H9 (cell line): Measurements from ENCODE around the gene HDHD3. TPM values are rescaled to one million over a fixed set of nuclear protein-coding genes. Genes with fewer than 3 reads are reported as not detected.

Source experiments
- DNase-seq: peaks from one replicate; pipeline ENCODE4 v3.0.0-alpha.2; 2017
- H2AFZ ChIP-seq: one replicate; pipeline ENCODE4 v1.6.1; 2013; ENCODE audit warnings: mild to moderate bottlenecking, low read length, control low read depth, moderate library complexity
- H2AK5ac ChIP-seq: 2 replicates; pipeline ENCODE4 v1.6.1; 2013; ENCODE audit warnings: low read length, control low read depth, mixed read lengths; ENCODE audit not compliant: insufficient read length
- H2BK120ac ChIP-seq: one replicate; pipeline ENCODE4 v1.6.1; 2013; ENCODE audit warnings: low read depth, mild to moderate bottlenecking, low read length, control low read depth, inconsistent platforms; ENCODE audit not compliant: poor library complexity, severe bottlenecking
- H2BK12ac ChIP-seq: 2 replicates; pipeline ENCODE4 v1.6.1; 2013; ENCODE audit warnings: low read length, control low read depth, mixed read lengths, low read depth; ENCODE audit not compliant: insufficient read length
- H2BK15ac ChIP-seq: 2 replicates; pipeline ENCODE4 v1.6.1; 2013; ENCODE audit warnings: low read depth, low read length, control low read depth
- H2BK20ac ChIP-seq: one replicate; pipeline ENCODE4 v1.6.1; 2013; ENCODE audit warnings: low read depth, mild to moderate bottlenecking, low read length, control low read depth, inconsistent platforms; ENCODE audit not compliant: poor library complexity, severe bottlenecking
- H2BK5ac ChIP-seq: 2 replicates; pipeline ENCODE4 v1.6.1; 2013; ENCODE audit warnings: low read length, control low read depth, mixed read lengths; ENCODE audit not compliant: insufficient read length
- H3K14ac ChIP-seq: 2 replicates; pipeline ENCODE4 v1.6.1; 2013; ENCODE audit warnings: low read length, control low read depth; ENCODE audit not compliant: insufficient read depth
- H3K18ac ChIP-seq: 2 replicates; pipeline ENCODE4 v1.6.1; 2013; ENCODE audit warnings: low read depth, mild to moderate bottlenecking, mixed read lengths, low read length, control low read depth; ENCODE audit not compliant: insufficient read length
- H3K23ac ChIP-seq: 2 replicates; pipeline ENCODE4 v1.6.1; 2013; ENCODE audit warnings: low read length, control low read depth, mixed read lengths, low read depth; ENCODE audit not compliant: insufficient read length
- H3K23me2 ChIP-seq: 2 replicates; pipeline ENCODE4 v1.6.1; 2013; ENCODE audit warnings: low read depth, mild to moderate bottlenecking, mixed read lengths, low read length, control low read depth; ENCODE audit not compliant: insufficient read length, poor library complexity, severe bottlenecking
- H3K27ac ChIP-seq: 2 replicates; pipeline ENCODE4 v1.5.1; 2013; ENCODE audit warnings: low read length, control low read depth, mixed read lengths, low read depth; ENCODE audit not compliant: insufficient read length
- H3K27me3 ChIP-seq: 2 replicates; pipeline ENCODE4 v1.6.1; 2013; ENCODE audit warnings: low read length, control low read depth, inconsistent platforms; ENCODE audit not compliant: insufficient read depth
- H3K4ac ChIP-seq: 2 replicates; pipeline ENCODE4 v1.6.1; 2013; ENCODE audit warnings: low read depth, mild to moderate bottlenecking, control low read depth, inconsistent platforms, low read length, moderate library complexity
- H3K4me1 ChIP-seq: 2 replicates; pipeline ENCODE4 v1.6.1; 2013; ENCODE audit warnings: low read length, control low read depth, inconsistent platforms; ENCODE audit not compliant: insufficient read depth
- H3K4me2 ChIP-seq: 2 replicates; pipeline ENCODE4 v1.6.1; 2013; ENCODE audit warnings: low read length, control low read depth, mixed read lengths; ENCODE audit not compliant: insufficient read length, insufficient read depth
- H3K56ac ChIP-seq: 2 replicates; pipeline ENCODE4 v1.6.1; 2013; ENCODE audit warnings: low read depth, mild to moderate bottlenecking, mixed read lengths, low read length, control low read depth; ENCODE audit not compliant: insufficient read length
- H3K79me1 ChIP-seq: 2 replicates; pipeline ENCODE4 v1.6.1; 2013; ENCODE audit warnings: low read depth, mild to moderate bottlenecking, moderate library complexity, low read length, control low read depth, inconsistent platforms; ENCODE audit not compliant: insufficient read depth, poor library complexity, severe bottlenecking
- H3K79me2 ChIP-seq: 2 replicates; pipeline ENCODE4 v1.6.1; 2013; ENCODE audit warnings: low read length, control low read depth, inconsistent platforms; ENCODE audit not compliant: insufficient read depth
- H3K9ac ChIP-seq: 2 replicates; pipeline ENCODE4 v1.6.1; 2013; ENCODE audit warnings: low read length, control low read depth, mixed read lengths; ENCODE audit not compliant: insufficient read length; ENCODE audit errors: extremely low read depth
- H3K9me3 ChIP-seq: one replicate; pipeline ENCODE4 v1.6.1; 2013; ENCODE audit warnings: low read depth, low read length, inconsistent platforms; ENCODE audit not compliant: control insufficient read depth
- H3T11ph ChIP-seq: one replicate; pipeline ENCODE4 v1.6.1; 2013; ENCODE audit warnings: mild to moderate bottlenecking, low read length, control low read depth, inconsistent platforms
- H4K20me1 ChIP-seq: one replicate; pipeline ENCODE4 v1.6.1; 2013; ENCODE audit not compliant: control insufficient read depth, insufficient read length, insufficient read depth
- H4K5ac ChIP-seq: 2 replicates; pipeline ENCODE4 v1.6.1; 2013; ENCODE audit warnings: low read depth, mild to moderate bottlenecking, mixed read lengths, low read length, control low read depth; ENCODE audit not compliant: insufficient read length
- H4K8ac ChIP-seq: replicated peaks from 2 replicates; pipeline ENCODE4 v1.6.1; 2013; ENCODE audit warnings: low read length, control low read depth, mixed read lengths, low read depth; ENCODE audit not compliant: insufficient read length
- H4K91ac ChIP-seq: 2 replicates; pipeline ENCODE4 v1.6.1; 2013; ENCODE audit warnings: low read depth, mild to moderate bottlenecking, moderate library complexity, mixed read lengths, low read length, control low read depth; ENCODE audit not compliant: insufficient read length
- H3K27ac Mint-ChIP-seq, 3 experiments: 2 replicates in 2 of 3; 3 replicates in 1 of 3; pipeline ENCODE4 v1.8.0; 2020 to 2021; ENCODE audit warnings: mixed read lengths in 3 of 3, mild to moderate bottlenecking in 1 of 3, moderate library complexity in 1 of 3
- H3K27me3 Mint-ChIP-seq: 2 replicates; pipeline ENCODE4 v1.8.0; 2021; ENCODE audit warnings: low read depth, mild to moderate bottlenecking, moderate library complexity, mixed read lengths
- H3K36me3 Mint-ChIP-seq, 3 experiments: 2 replicates in 2 of 3; 3 replicates in 1 of 3; pipeline ENCODE4 v1.8.0; 2020 to 2021; ENCODE audit warnings: low read depth in 3 of 3, mixed read lengths in 3 of 3; ENCODE audit not compliant: insufficient read depth in 1 of 3
- H3K4me1 Mint-ChIP-seq, 2 experiments: 2 replicates each; pipeline ENCODE4 v1.8.0; 2020; ENCODE audit warnings: mixed read lengths in 2 of 2
- H3K4me3 Mint-ChIP-seq, 2 experiments: 2 replicates in 1 of 2; 3 replicates in 1 of 2; pipeline ENCODE4 v1.8.0; 2020 to 2021; ENCODE audit warnings: mild to moderate bottlenecking in 2 of 2, mixed read lengths in 2 of 2, moderate library complexity in 1 of 2
- H3K9me3 Mint-ChIP-seq, 2 experiments: 2 replicates in 1 of 2; 3 replicates in 1 of 2; pipeline ENCODE4 v1.8.0; 2020; ENCODE audit warnings: mild to moderate bottlenecking in 2 of 2, mixed read lengths in 2 of 2, moderate library complexity in 1 of 2
- WGBS: extraction: QIAGEN DNeasy Blood & Tissue Kit; methylation state at CpG from one replicate; pipeline ENCODE4 v1.1.7; 2013; ENCODE audit warnings: missing lambda C conversion rate, low lambda C conversion rate, mixed read lengths; ENCODE audit not compliant: insufficient read length; ENCODE audit errors: extremely low coverage; 5-methylcytosine and 5-hydroxymethylcytosine counted together
- total RNA-seq: library from RNA; stranded (reverse); gene quantifications from 2 replicates; pipeline ENCODE4 v1.2.1, GENCODE V29; 2021
- TF ChIP-seq, protein P1 (sequence below): fragments of 200-600 bp; sonication (generic); conservative IDR thresholded peaks from 3 replicates; pipeline ENCODE4 v1.8.0; 2021; ENCODE audit warnings: antibody characterized with exemption, mild to moderate bottlenecking

The HDHD3 gene
- total RNA-seq, 1 experiment from 2014 or later = 10.9 TPM

DNA sequence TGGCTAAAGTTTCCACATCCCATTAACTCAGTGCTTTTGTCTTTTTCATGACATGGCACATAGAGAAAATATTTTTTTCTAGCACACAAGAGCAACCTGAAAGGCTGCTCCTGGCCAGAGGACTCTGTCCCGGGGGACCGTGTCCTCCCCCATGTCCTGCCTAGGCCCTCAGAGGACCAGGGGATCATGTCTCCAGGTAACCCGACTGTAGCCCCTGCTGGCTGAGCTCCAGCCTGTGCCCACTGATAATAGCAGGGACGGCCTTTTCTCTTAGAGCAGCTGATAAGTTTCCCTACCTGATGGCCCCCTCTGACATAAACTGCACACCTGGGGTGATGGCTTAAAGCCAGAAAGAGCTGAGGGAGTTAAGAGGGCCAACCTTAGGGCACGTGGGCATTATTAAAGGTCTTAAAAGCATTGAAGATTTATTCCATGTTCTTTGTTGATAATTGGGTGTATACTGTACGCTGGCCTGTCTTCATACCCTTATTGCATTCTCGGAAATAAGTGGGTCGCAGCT, 5.9 kb downstream of the HDHD3 start:
- H4K20me1 ChIP-seq = no peaks in the 10 kb centered on the region
- no peak overlapping the region for H3K56ac ChIP-seq
- no peak overlapping the region for H3K4ac ChIP-seq
- no peak overlapping the region for H3K18ac ChIP-seq
- H2BK120ac ChIP-seq = no peak overlapping the region
- no peak overlapping the region for H2BK20ac ChIP-seq
- peaks cover 3% of the 10 kb centered on the region for H3K23me2 ChIP-seq
- no peak overlapping the region for H2AK5ac ChIP-seq
- no peaks in the 10 kb centered on the region for H3K27me3 ChIP-seq
- no peak overlapping the region for H4K91ac ChIP-seq
- H4K8ac ChIP-seq = no peak overlapping the region
- no peak for DNase-seq
- no peak overlapping the region for H2AFZ ChIP-seq
- H3K9me3 ChIP-seq = no peaks in the 10 kb centered on the region
- H3K79me1 ChIP-seq = no peaks in the 10 kb centered on the region
- TF ChIP-seq, protein P1, sequence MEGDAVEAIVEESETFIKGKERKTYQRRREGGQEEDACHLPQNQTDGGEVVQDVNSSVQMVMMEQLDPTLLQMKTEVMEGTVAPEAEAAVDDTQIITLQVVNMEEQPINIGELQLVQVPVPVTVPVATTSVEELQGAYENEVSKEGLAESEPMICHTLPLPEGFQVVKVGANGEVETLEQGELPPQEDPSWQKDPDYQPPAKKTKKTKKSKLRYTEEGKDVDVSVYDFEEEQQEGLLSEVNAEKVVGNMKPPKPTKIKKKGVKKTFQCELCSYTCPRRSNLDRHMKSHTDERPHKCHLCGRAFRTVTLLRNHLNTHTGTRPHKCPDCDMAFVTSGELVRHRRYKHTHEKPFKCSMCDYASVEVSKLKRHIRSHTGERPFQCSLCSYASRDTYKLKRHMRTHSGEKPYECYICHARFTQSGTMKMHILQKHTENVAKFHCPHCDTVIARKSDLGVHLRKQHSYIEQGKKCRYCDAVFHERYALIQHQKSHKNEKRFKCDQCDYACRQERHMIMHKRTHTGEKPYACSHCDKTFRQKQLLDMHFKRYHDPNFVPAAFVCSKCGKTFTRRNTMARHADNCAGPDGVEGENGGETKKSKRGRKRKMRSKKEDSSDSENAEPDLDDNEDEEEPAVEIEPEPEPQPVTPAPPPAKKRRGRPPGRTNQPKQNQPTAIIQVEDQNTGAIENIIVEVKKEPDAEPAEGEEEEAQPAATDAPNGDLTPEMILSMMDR = no peak
- H3K9ac ChIP-seq = no peak overlapping the region
- H3K4me1 Mint-ChIP-seq = peaks cover 8 to 19% of the 10 kb centered on the region in 2 experiments
- WGBS = no CpG with 5 or more reads among the region's 8 CpGs
- no peak overlapping the region for H2BK15ac ChIP-seq
- H3K27ac ChIP-seq = no peak overlapping the region
- H2BK12ac ChIP-seq = no peak overlapping the region
- no peak overlapping the region for H3K23ac ChIP-seq
- peak overlapping the region in 1 of 3 experiments; percentile 28; a peak in 1 of 7 replicates for H3K27ac Mint-ChIP-seq
- H3K14ac ChIP-seq = no peak overlapping the region
- no peak overlapping the region for H2BK5ac ChIP-seq
- no peak overlapping the region for H4K5ac ChIP-seq
- H3K4me2 ChIP-seq = no peak overlapping the region
- H3T11ph ChIP-seq = no peak overlapping the region
- no peaks in the 10 kb centered on the region for H3K27me3 Mint-ChIP-seq
- H3K79me2 ChIP-seq = no peaks in the 10 kb centered on the region
- no peak overlapping the region for H3K4me3 Mint-ChIP-seq
- no peaks in the 10 kb centered on the region for H3K9me3 Mint-ChIP-seq
- peaks cover 0 to 30% (median 22%) of the 10 kb centered on the region in 3 experiments; a peak in 6 of 7 replicates for H3K36me3 Mint-ChIP-seq
- no peaks in the 10 kb centered on the region for H3K4me1 ChIP-seq
